ENCODE data around the gene FCHSD1.

Gene FCHSD1

DNA sequence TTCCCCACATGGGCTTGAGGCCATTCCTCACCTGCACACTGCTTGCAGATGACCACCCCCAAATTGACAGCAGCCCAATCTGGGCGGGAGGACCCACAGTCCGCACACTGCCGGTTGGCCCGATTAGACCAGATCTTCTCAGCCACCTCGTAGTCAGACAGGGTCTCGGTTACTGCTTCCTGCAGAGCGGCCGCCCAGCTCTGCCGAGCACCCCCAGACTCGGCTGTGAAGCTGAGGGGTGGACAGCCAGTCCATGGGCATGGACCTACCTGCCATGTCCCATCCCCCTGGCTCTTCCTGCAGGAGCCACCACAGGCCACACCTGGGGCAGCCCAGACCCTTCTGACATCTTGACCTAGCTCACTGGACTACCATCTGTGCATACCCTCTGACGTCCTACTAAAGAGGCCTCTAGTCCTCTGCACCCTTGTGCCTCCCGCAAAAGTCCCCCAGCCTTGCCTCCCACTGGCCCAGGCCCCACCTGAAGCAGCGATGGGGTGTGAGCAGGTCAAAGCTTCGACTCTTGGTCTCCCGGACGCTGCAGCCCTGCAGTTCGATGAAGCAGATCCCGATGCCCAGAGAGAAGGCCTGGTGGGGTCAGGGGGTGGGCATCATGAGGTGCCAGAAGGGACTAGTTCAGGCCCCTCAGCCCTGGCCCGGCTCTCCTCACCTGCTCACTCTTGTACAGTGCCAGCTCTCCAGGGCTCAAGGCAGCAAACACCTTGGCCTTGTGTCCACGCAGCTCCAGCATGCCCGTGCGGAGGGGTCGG is 21.0 kb upstream of the FCHSD1 start:
- H3K36me3 Mint-ChIP-seq (ENCODE audit: low read depth) = peaks cover 7% of the 10 kb centered on the region
- H3K27me3 Mint-ChIP-seq (ENCODE audit: low read depth) = peaks cover 4% of the 10 kb centered on the region
- H3K9me3 Mint-ChIP-seq = no peaks in the 10 kb centered on the region
- TF ChIP-seq, protein P1, sequence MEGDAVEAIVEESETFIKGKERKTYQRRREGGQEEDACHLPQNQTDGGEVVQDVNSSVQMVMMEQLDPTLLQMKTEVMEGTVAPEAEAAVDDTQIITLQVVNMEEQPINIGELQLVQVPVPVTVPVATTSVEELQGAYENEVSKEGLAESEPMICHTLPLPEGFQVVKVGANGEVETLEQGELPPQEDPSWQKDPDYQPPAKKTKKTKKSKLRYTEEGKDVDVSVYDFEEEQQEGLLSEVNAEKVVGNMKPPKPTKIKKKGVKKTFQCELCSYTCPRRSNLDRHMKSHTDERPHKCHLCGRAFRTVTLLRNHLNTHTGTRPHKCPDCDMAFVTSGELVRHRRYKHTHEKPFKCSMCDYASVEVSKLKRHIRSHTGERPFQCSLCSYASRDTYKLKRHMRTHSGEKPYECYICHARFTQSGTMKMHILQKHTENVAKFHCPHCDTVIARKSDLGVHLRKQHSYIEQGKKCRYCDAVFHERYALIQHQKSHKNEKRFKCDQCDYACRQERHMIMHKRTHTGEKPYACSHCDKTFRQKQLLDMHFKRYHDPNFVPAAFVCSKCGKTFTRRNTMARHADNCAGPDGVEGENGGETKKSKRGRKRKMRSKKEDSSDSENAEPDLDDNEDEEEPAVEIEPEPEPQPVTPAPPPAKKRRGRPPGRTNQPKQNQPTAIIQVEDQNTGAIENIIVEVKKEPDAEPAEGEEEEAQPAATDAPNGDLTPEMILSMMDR (IDR thresholded peaks at IDR 0.05; ENCODE audit: unreplicated experiment in 3 of 3) = no peak
- no peaks in the 10 kb centered on the region for H3K4me1 Mint-ChIP-seq
- no peak overlapping the region for H3K4me3 Mint-ChIP-seq
- H3K27ac Mint-ChIP-seq = no peak overlapping the region

DNA sequence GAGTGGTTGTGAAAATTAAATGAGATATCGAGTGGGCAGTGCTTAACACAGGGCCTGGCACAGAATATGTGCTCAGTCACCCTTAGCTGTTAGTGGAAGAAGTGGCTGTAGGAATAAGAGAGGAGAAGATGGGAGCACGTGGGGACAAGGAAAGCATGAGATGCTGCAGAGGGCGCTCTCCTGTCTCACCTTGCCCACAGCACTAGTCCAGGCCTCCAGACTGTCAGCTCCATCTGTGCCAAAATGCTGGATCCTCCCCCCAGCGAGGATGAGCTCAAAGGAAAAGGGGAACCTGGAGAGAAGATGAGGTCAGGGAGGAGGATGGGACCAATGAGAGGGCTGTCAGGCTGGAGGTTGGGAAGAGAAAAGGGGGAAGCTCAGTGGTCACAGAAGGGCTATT is 18.3 kb upstream of the FCHSD1 start:
- Mint-ChIP-seq H3K4me3 (no peak overlapping the region), H3K36me3 (ENCODE audit: low read depth) (peaks cover 6% of the 10 kb centered on the region), H3K9me3 (no peaks in the 10 kb centered on the region), H3K4me1 (no peaks in the 10 kb centered on the region), H3K27me3 (ENCODE audit: low read depth) (peaks cover 7% of the 10 kb centered on the region), H3K27ac (no peak overlapping the region)
- TF ChIP-seq, protein P1 (IDR thresholded peaks at IDR 0.05; ENCODE audit: unreplicated experiment in 3 of 3) = no peak

DNA sequence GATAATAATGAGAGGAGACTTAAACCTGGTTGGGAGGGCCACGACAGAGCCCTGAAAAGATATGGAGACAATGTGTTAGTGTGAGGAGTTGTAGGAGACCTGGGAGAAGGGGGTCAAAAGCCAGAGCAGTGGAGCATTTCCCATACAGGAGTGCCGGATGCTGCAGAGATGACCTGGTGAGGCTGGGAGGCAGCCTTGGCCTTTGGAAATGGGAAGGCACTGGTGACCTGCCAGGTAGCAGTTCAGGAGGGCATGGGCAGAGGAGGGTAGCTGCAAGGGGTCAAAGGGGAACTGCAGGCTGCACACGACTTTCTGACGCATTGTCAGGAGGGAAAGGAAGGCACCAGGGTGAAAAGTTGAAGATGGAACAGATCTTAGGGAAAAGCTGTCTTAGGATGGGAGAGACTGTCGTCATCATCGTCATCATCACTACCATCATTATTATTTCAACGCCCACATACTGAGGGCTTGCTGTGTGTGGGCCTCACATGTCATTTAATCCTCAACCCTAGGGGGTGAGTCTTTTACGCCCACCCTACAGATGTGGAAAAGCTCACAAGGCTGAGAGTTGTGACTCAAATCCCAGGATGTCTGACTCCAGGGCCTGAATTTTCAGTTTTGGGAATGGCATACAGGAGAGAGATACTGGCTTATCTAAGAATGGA is 17.5 kb upstream of the FCHSD1 start:
- no peaks in the 10 kb centered on the region for H3K9me3 Mint-ChIP-seq
- no peak overlapping the region for H3K27ac Mint-ChIP-seq
- H3K4me3 Mint-ChIP-seq = no peak overlapping the region
- H3K4me1 Mint-ChIP-seq = no peaks in the 10 kb centered on the region
- H3K36me3 Mint-ChIP-seq (ENCODE audit: low read depth) = peaks cover 6% of the 10 kb centered on the region
- H3K27me3 Mint-ChIP-seq (ENCODE audit: low read depth) = peaks cover 7% of the 10 kb centered on the region
- TF ChIP-seq, protein P1 (IDR thresholded peaks at IDR 0.05; ENCODE audit: unreplicated experiment in 3 of 3) = no peak

DNA sequence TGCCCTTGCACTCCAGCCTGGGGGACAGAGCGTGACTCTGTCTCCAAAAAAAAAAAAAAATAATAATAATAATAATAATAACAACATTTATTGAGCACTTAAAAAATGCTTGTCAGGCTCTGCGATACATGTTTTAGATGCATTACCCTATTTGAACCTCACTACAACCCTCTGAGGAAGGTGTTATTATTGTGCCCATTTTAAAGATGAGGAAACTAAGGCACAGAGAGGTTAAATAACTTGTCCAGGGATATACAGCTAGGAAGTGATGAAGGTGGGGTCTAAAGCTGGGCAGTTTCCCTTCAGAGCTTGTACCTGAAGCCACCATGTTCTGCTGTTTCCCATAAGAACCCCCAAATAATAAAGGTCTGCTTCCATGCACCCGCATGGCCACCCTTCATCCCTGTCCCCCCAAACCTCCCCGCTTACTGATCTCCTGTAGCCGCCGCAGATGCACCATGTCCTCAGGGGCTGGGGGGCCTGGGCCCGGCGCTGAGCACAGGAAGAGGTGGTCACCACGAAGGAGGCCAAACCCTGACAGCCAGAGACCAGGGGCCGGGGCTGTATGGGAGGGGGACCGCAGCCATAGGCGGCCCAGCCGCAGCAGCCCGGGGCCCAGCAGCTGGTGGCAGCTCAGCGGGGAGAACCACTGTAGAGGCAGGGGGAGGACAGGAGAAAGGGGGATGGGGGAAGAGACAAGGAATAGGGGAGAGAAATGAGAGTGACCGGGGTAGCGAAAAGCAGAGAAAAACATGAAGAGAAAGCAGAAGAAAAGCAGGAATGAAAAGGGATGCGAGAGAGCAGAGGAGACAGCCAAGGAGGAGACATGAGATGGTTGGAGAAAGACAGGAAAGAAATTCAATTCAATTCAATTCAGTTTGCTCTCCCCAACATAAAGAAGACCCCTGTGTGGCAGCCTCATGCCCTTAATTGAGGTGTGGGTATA is 15.1 kb upstream of the FCHSD1 start:
- Mint-ChIP-seq H3K36me3 (ENCODE audit: low read depth) (peaks cover 10% of the 10 kb centered on the region), H3K4me1 (no peaks in the 10 kb centered on the region), H3K9me3 (no peaks in the 10 kb centered on the region), H3K27ac (no peak overlapping the region), H3K27me3 (ENCODE audit: low read depth) (peaks cover 7% of the 10 kb centered on the region), H3K4me3 (no peak overlapping the region)
- TF ChIP-seq, protein P1 (IDR thresholded peaks at IDR 0.05; ENCODE audit: unreplicated experiment in 3 of 3) = no peak

DNA sequence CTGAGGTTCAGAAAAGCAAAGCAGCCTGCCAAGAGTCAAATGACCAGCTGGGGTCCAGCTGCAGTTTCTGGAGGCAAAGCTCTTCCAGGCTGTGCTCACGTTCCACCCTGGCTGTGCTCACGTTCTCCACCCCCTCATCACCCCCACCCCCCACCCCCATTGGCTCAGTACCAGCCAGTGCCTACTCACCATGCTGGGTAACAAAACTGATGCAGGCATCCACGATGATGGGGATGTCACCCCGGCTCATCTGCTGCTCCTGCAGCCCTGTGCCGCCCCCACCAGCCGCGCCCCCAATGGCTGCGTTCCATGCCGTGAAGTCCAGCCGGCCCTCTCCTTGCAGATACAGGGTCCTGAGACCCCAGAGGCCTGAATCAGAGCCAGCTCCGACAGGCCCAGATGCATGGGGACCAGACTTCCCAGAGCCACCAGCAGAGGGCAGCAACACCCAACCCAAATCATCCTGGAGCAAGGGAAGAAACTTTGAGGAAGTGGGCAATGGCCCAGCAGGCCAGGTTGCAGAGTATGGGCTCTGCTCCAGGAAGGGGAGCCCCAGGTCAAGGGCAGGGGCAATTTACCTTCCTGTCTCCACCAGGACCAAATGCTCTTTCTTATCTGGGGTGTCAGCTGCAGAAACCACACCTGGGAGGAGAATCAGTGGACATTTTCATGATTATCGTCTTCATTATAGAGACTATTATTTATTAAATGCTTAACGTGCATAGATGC is 13.7 kb upstream of the FCHSD1 start:
- H3K9me3 Mint-ChIP-seq = no peaks in the 10 kb centered on the region
- no peak overlapping the region for H3K4me3 Mint-ChIP-seq
- TF ChIP-seq, protein P1 (IDR thresholded peaks at IDR 0.05; ENCODE audit: unreplicated experiment in 3 of 3) = peak; percentile 83 to 91 (median 90)
- H3K27ac Mint-ChIP-seq = no peak overlapping the region
- no peaks in the 10 kb centered on the region for H3K4me1 Mint-ChIP-seq
- peaks cover 10% of the 10 kb centered on the region for H3K36me3 Mint-ChIP-seq (ENCODE audit: low read depth)
- peaks cover 7% of the 10 kb centered on the region for H3K27me3 Mint-ChIP-seq (ENCODE audit: low read depth)
